Measurements from ENCODE around the gene CPM. TPM values are rescaled to one million over a fixed set of nuclear protein-coding genes. Genes with fewer than 3 reads are reported as not detected.

CPM gene
- total RNA-seq, 1 experiment from 2014 or later = 4.2 TPM

DNA sequence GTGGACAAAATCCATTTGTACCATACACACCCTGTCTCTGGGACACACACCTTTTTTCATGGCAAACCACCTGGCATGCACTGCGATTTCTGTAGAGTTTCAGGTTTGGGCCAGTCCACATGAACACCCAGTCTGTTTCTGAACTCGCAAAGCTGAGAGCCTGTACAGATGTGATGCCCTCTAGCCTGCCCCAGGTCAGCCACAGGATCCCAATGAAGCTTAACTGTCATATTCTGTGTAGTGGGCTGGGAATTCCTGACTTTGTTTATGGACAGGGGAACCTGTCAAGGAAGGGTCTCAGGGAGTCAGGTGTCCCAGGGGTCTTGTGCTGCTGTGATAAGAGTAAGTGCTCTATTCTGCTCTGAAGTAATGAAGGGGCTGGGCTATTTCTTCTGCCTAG is 39.8 kb downstream of the CPM start:
- H4K20me1 ChIP-seq (ENCODE audit: insufficient read depth) = no peaks in the 10 kb centered on the region
- POLR2A ChIA-PET (ENCODE audit: unreplicated experiment) = no interaction called here
- intact Hi-C loops (cut with micrococcal nuclease; ENCODE audit: unreplicated experiment) = no loop called here

GRCh38 chr12:68891141-68891540 is 41.8 kb downstream of the CPM start:
- Histone ChIP-seq H3K36me3 (ENCODE audit: low read depth) (no peaks in the 10 kb centered on the region), H2AFZ (no peak overlapping the region), H3K4me1 (replicated peaks; ENCODE audit: insufficient read depth) (no peaks in the 10 kb centered on the region), H3F3A (ENCODE audit: insufficient read depth, low read depth) (no peaks in the 10 kb centered on the region), H3K4me2 (no peak overlapping the region), H3K9me2 (ENCODE audit: insufficient read depth) (no peaks in the 10 kb centered on the region), H3K4me3 (no peak overlapping the region), H4K20me1 (ENCODE audit: insufficient read depth) (no peaks in the 10 kb centered on the region), H3K27ac (no peak overlapping the region), H3K9me3 (ENCODE audit: insufficient read depth, low read depth) (no peaks in the 10 kb centered on the region), H3K27me3 (ENCODE audit: insufficient read depth, low read depth) (no peaks in the 10 kb centered on the region), H3K79me2 (ENCODE audit: low read depth) (no peaks in the 10 kb centered on the region)
- TF ChIP-seq EZH2 (IDR thresholded peaks at IDR 0.05; ENCODE audit: low read depth) = no peak
- no peak for TF ChIP-seq CTCF (conservative IDR thresholded peaks at IDR 0.05)
- DNase-seq = no peak
- BruUV-seq (replicated peaks) = no TSS peak
- intact Hi-C loops (cut with micrococcal nuclease; ENCODE audit: unreplicated experiment) = no loop called here
- POLR2A ChIA-PET (ENCODE audit: unreplicated experiment) = interaction anchor here (0.6 kb wide), 1 partner anchor 658 kb away, joined by 4 read pairs; no protein-coding TSS in a partner anchor
- CTCF ChIA-PET = no interaction called here

More for the DNA sequence above, 39.8 kb downstream of the CPM start:
- Histone ChIP-seq H3K27ac (no peak overlapping the region), H3K4me1 (replicated peaks; ENCODE audit: insufficient read depth) (no peaks in the 10 kb centered on the region), H3F3A (ENCODE audit: insufficient read depth, low read depth) (no peaks in the 10 kb centered on the region), H2AFZ (no peak overlapping the region), H3K79me2 (ENCODE audit: low read depth) (no peaks in the 10 kb centered on the region), H3K36me3 (ENCODE audit: low read depth) (no peaks in the 10 kb centered on the region), H3K4me3 (no peak overlapping the region), H3K9me3 (ENCODE audit: insufficient read depth, low read depth) (no peaks in the 10 kb centered on the region), H3K27me3 (ENCODE audit: insufficient read depth, low read depth) (no peaks in the 10 kb centered on the region), H3K9me2 (ENCODE audit: insufficient read depth) (no peaks in the 10 kb centered on the region), H3K4me2 (no peak overlapping the region)
- BruUV-seq (replicated peaks) = no TSS peak
- no peak for DNase-seq
- CTCF ChIA-PET = no interaction called here
- no peak for TF ChIP-seq CTCF (conservative IDR thresholded peaks at IDR 0.05)
- no peak for TF ChIP-seq EZH2 (IDR thresholded peaks at IDR 0.05; ENCODE audit: low read depth)

- Histone ChIP-seq H3K9me2 (ENCODE audit: insufficient read depth) (no peaks in the 10 kb centered on the region), H3K4me3 (no peak overlapping the region), H3K4me1 (replicated peaks; ENCODE audit: insufficient read depth) (no peaks in the 10 kb centered on the region), H3K4me2 (no peak overlapping the region), H3K9me3 (ENCODE audit: insufficient read depth, low read depth) (no peaks in the 10 kb centered on the region), H4K20me1 (ENCODE audit: insufficient read depth) (no peaks in the 10 kb centered on the region), H3K36me3 (ENCODE audit: low read depth) (no peaks in the 10 kb centered on the region), H3F3A (ENCODE audit: insufficient read depth, low read depth) (no peaks in the 10 kb centered on the region), H3K79me2 (ENCODE audit: low read depth) (no peaks in the 10 kb centered on the region), H3K27ac (no peak overlapping the region), H3K27me3 (ENCODE audit: insufficient read depth, low read depth) (no peaks in the 10 kb centered on the region), H2AFZ (no peak overlapping the region)
- TF ChIP-seq EZH2 (IDR thresholded peaks at IDR 0.05; ENCODE audit: low read depth) = no peak
- TF ChIP-seq CTCF (conservative IDR thresholded peaks at IDR 0.05) = no peak
- CTCF ChIA-PET = no interaction called here
- BruUV-seq (replicated peaks) = no TSS peak
- intact Hi-C loops (cut with micrococcal nuclease; ENCODE audit: unreplicated experiment) = no loop called here
- POLR2A ChIA-PET (ENCODE audit: unreplicated experiment) = interaction anchor here (0.6 kb wide), 1 partner anchor 659 kb away, joined by 4 read pairs; no protein-coding TSS in a partner anchor
- no peak for DNase-seq
Measured at GRCh38 chr12:68890701-68891113, 42.3 kb downstream of the CPM start.
